HUDEP-2 (cell line): Measurements from ENCODE around the gene MCL1.
A peak's percentile ranks its signal among the peaks of the same experiment; 100 is the strongest.
"Not testable (repeated sequence)": the region's sequence is repeated elsewhere in the genome, so short reads cannot be mapped to it uniquely, and the experiment has no call there.

Experiments used
- DNase-seq, 76 experiments: peaks; one replicate each; lab custom pipeline; 2025; ENCODE audit not compliant: unreplicated experiment in 76 of 76; lab: John Stamatoyannopoulos, UW

Gene MCL1

GRCh38 chr1:150573648-150574071 lies 5.8 kb downstream of the MCL1 start:
- not testable (repeated sequence) for DNase-seq

GRCh38 chr1:150572918-150573647 lies 6.3 kb downstream of the MCL1 start:
- no peak for DNase-seq

- peak in 1 of 76 experiments; percentile 5 for DNase-seq
Measured at GRCh38 chr1:150568594-150568966, 10.8 kb downstream of the MCL1 start.

- DNase-seq = peak in 3 of 76 experiments; percentile 9 to 38 (median 13)
Measured at GRCh38 chr1:150567717-150568593, 11.5 kb downstream of the MCL1 start.

GRCh38 chr1:150567341-150567716 lies 12.1 kb downstream of the MCL1 start:
- DNase-seq = peak in 4 of 76 experiments; percentile 10 to 20 (median 16)

- DNase-seq = no peak
Measured at GRCh38 chr1:150566589-150567340, 12.6 kb downstream of the MCL1 start.

GRCh38 chr1:150565240-150565991 lies 14.0 kb downstream of the MCL1 start:
- not testable (repeated sequence) for DNase-seq

GRCh38 chr1:150564051-150564991 lies 15.1 kb downstream of the MCL1 start:
- peak in 1 of 76 experiments; percentile 41 for DNase-seq

GRCh38 chr1:150563340-150564038 lies 15.9 kb downstream of the MCL1 start:
- DNase-seq = peak in 71 of 76 experiments; percentile 34 to 85 (median 72)

GRCh38 chr1:150562446-150563339 lies 16.7 kb downstream of the MCL1 start:
- peak in 17 of 76 experiments; percentile 10 to 63 (median 30) for DNase-seq

- DNase-seq = peak in 75 of 76 experiments; percentile 27 to 94 (median 87)
Measured at GRCh38 chr1:150561974-150562445, 17.4 kb downstream of the MCL1 start.

GRCh38 chr1:150561254-150561973 lies 18.0 kb downstream of the MCL1 start:
- peak; percentile 41 to 95 (median 85) for DNase-seq

GRCh38 chr1:150560576-150561253 lies 18.7 kb downstream of the MCL1 start:
- DNase-seq = peak in 73 of 76 experiments; percentile 38 to 95 (median 85)

GRCh38 chr1:150560011-150560438 lies 19.4 kb downstream of the MCL1 start:
- peak in 65 of 76 experiments; percentile 16 to 82 (median 56) for DNase-seq

- no peak for DNase-seq
Measured at GRCh38 chr1:150559656-150560010, 19.8 kb downstream of the MCL1 start.
